ENCODE data around the gene RCOR1. TPM values are rescaled to one million over a fixed set of nuclear protein-coding genes. Genes with fewer than 3 reads are reported as not detected.

RCOR1 gene
- total RNA-seq, 4 donors from 2014 or later, result 12.6 to 20.9 (median 15.7) TPM

DNA sequence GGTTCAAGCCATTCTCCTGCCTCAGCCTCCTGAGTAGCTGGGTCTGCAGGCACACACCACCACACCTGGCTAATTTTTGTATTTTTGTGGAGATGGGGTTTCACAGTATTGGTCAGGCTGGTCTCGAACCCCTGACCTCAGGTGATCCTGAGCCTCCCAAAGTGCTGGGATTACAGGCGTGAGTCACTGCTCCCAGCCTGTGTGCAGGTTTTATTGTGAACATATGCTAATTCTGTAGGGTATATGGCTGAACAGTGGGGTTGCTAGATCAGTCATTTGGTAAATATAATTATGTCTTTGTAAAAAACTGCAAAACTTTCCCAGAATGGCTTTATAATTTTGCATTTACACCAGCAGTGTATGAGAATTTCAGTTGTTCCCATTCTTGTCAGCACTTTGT, 85.9 kb downstream of the RCOR1 start:
- no peak for DNase-seq (ENCODE audit: low spot score)
- ATAC-seq (ENCODE audit: low FRiP score), result no peak
- TF ChIP-seq, protein P1, sequence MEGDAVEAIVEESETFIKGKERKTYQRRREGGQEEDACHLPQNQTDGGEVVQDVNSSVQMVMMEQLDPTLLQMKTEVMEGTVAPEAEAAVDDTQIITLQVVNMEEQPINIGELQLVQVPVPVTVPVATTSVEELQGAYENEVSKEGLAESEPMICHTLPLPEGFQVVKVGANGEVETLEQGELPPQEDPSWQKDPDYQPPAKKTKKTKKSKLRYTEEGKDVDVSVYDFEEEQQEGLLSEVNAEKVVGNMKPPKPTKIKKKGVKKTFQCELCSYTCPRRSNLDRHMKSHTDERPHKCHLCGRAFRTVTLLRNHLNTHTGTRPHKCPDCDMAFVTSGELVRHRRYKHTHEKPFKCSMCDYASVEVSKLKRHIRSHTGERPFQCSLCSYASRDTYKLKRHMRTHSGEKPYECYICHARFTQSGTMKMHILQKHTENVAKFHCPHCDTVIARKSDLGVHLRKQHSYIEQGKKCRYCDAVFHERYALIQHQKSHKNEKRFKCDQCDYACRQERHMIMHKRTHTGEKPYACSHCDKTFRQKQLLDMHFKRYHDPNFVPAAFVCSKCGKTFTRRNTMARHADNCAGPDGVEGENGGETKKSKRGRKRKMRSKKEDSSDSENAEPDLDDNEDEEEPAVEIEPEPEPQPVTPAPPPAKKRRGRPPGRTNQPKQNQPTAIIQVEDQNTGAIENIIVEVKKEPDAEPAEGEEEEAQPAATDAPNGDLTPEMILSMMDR (IDR thresholded peaks at IDR 0.05), result no peak

DNA sequence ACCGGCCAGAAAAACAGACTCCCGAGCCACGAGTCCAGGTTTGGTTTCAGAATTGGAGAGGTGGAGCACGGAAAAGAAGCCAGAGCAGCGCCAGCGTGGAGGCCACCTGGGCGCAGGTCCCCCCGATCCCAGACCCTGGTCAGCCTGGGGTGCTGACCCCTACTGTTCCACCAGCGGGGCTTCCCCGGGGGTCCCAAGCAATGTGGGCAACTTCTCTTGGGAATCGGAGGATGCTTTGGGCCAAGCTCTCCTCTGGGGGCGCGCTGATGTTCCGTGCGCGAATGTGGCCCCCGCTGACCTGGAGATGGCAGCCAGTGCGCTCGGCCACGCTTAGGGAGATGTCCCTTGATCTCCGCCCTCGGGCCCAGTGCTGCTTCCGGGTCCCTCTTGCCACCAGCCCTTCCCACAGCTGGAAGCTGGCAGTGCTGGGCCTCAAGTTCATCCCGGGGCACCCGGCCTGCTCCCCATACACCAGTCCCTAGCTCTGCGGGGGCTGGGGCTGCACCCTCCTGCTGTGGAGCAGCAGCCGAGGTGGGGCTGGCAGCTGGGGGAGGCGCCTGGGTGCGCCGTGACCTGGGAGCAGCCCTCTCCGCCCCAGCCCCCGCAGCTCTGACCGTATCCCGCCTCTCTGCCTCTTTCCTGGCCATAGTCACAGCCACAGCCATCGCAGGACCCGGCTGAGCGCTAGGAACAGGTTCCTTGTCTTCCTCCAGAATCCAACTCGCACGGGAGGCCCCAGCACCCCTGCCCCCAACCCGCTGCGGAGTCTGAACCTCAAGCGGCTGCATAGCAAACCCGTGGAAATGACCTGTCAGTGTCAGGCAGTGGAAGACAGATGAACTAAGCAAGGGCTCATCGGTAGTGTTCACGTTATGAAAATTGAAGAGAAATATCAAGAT, 91.2 kb downstream of the RCOR1 start:
- DNase-seq (ENCODE audit: low spot score), result no peak
- ATAC-seq (ENCODE audit: low FRiP score), result no peak
- TF ChIP-seq, protein P1 (IDR thresholded peaks at IDR 0.05), result no peak

DNA sequence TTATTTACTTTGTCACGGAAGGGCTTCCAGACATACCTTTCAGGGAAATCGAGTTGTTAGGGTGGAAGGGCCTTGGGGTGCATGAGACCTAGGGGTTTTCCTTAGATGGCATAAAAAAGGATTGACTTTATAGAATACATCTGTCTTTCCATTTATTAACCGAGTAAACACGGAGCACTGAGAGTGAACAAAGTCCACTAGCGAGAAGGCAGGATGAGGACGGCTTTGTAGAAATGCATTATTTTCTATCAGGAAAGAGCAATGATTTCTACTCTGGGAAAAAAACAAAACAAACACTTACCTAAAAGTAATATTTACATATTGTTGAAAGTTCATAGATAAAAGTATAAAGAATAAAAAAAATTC, 91.8 kb downstream of the RCOR1 start:
- ATAC-seq (ENCODE audit: low FRiP score), result no peak
- DNase-seq (ENCODE audit: low spot score), result no peak
- TF ChIP-seq, protein P1 (IDR thresholded peaks at IDR 0.05), result no peak

DNA sequence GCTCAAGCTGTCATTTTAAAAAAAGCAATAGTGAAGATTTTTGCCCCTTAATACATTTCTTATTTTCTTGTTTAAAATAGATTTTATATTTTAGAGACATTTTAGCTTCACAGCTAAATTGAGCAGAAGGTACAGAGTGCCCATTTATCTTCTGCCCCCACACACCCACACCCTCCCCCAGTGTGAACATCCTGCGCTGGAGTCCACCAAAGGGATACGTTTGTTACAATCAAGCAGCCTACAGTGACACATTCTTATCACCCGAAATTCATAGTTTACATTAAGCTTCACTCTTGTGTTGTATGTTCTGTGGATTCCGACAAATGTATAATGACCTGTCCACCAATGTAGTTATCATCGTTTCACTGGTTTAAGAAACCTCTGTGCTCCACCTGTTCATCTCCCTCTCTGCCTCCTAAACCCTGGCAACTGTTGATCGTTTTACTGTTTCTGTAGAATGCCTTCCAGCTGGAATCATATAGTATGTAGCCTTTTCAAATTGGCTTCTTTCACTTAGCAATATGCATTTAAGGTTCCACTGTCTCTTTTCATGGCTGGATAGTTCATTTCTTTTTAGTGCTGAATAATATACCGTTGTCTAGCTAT, 93.8 kb downstream of the RCOR1 start:
- TF ChIP-seq, protein P1 (IDR thresholded peaks at IDR 0.05), result no peak
- ATAC-seq (ENCODE audit: low FRiP score) (no peak), DNase-seq (ENCODE audit: low spot score) (no peak)

DNA sequence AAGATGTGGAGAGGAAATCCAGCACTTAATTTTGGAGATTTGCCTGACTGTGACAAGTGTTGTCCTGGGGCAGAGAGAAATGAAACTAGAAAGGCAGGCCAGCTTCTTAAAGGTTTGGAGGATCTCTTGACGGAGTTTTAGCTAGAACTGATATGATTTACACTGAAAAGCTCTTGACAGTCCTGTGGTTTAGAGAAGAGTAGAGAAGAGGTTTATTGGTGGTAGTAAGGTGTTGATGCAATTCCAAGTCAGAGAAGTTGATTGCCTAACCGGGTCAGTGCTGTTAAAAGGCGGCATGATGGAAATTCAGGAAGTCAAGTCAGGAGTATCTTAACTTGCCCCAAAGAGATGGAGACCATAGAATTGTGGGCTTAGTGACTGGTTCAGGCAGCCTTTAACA, 95.8 kb downstream of the RCOR1 start:
- TF ChIP-seq, protein P1 (IDR thresholded peaks at IDR 0.05), result no peak

DNA sequence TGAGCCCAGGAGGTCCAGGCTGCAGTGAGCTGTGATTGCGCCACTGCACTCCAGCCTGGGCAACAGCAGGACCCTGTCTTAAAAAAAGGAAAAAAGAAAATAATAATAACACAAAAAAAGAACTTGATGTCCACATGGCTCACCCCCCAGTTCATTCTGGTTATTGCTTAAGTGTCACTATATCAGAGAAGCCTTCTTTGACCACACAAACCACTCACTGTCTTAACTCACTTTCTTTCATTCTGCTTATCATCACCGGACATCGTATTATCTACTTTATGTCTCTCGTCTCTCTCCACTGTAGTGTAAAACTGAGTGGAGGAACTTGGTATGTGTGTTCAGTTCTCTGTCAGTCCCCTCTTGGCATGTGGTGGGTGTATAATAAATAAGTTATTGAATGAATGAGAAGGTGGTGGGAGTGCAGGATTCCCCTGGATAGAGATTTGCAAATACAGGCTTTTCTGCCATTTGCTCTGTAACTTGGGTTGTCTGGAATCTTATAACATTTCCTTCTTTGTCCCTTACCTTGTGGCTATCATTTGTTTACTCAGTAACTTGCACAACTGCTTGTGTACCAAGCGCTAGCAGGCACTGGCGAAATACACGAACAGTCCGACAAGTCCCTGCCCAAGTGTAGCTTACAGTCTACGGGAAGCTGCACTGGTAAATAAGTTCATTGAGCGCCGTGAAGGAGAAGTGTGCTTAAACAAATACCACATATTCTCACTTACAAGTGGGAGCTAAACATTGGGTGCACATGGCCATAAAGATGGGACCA, 98.2 kb downstream of the RCOR1 start:
- DNase-seq (ENCODE audit: low spot score) (no peak), ATAC-seq (ENCODE audit: low FRiP score) (no peak)
- TF ChIP-seq, protein P1 (IDR thresholded peaks at IDR 0.05), result no peak

More for the DNA sequence above, 95.8 kb downstream of the RCOR1 start:
- ATAC-seq (ENCODE audit: low FRiP score), result no peak
- no peak for DNase-seq (ENCODE audit: low spot score)
